Astrocyte of the cerebellum (primary cell): ENCODE data around the gene TRIM36.

Experiments
- DNase-seq: peaks from one replicate; pipeline ENCODE4 v3.0.0-alpha.2; 2011; ENCODE audit warnings: low read depth
- H3K4me3 ChIP-seq: 2 replicates; pipeline ENCODE4 v1.5.1; 2011; ENCODE audit warnings: mild to moderate bottlenecking, low read depth, low read length, moderate library complexity
- CTCF ChIP-seq: IDR thresholded peaks from 2 replicates; pipeline ENCODE4 v1.5.1; 2012; ENCODE audit warnings: low read length, low read depth, moderate library complexity, mild to moderate bottlenecking; ENCODE audit errors: missing control alignments
- in situ Hi-C: cut with HindIII; loops from 2 replicates; pipeline ENCODE4 v1.10.0; 2017; ENCODE audit warnings: low sequenced_read_pairs

TRIM36 gene

GRCh38 chr5:115193295-115193694 lies 23.6 kb upstream of the TRIM36 start:
- no peak for DNase-seq

GRCh38 chr5:115192098-115192497 lies 22.4 kb upstream of the TRIM36 start:
- H3K4me3 ChIP-seq, result no peak overlapping the region
- in situ Hi-C loops, result loop anchor here (25.0 kb wide), 1 partner anchor 1805 kb away; no protein-coding TSS in a partner anchor
- TF ChIP-seq CTCF, result no peak
- no peak for DNase-seq

More at GRCh38 chr5:115193295-115193694, 23.6 kb upstream of the TRIM36 start:
- H3K4me3 ChIP-seq, result no peak overlapping the region
- in situ Hi-C loops, result loop anchor here (25.0 kb wide), 1 partner anchor 1806 kb away; no protein-coding TSS in a partner anchor
- no peak for TF ChIP-seq CTCF

GRCh38 chr5:115191474-115192031 lies 21.8 kb upstream of the TRIM36 start:
- H3K4me3 ChIP-seq, result no peak overlapping the region
- in situ Hi-C loops, result loop anchor here (25.0 kb wide), 1 partner anchor 1804 kb away; no protein-coding TSS in a partner anchor
- no peak for TF ChIP-seq CTCF
- DNase-seq, result no peak

- TF ChIP-seq CTCF, result no peak
- in situ Hi-C loops, result loop anchor here (25.0 kb wide), 1 partner anchor 1803 kb away; no protein-coding TSS in a partner anchor
- DNase-seq, result no peak
- no peak overlapping the region for H3K4me3 ChIP-seq
These were observed 20.7 kb upstream of the TRIM36 start for GRCh38 chr5:115190388-115190787.

- in situ Hi-C loops, result loop anchor here (25.0 kb wide), 1 partner anchor 1803 kb away; no protein-coding TSS in a partner anchor
These were observed 20.2 kb upstream of the TRIM36 start for GRCh38 chr5:115189866-115190265.

GRCh38 chr5:115186794-115187193 lies 17.1 kb upstream of the TRIM36 start:
- no peak overlapping the region for H3K4me3 ChIP-seq
- no peak for TF ChIP-seq CTCF
- in situ Hi-C loops, result loop anchor here (25.0 kb wide), 1 partner anchor 1799 kb away; no protein-coding TSS in a partner anchor
- no peak for DNase-seq

More at GRCh38 chr5:115189866-115190265, 20.2 kb upstream of the TRIM36 start:
- TF ChIP-seq CTCF, result no peak
- DNase-seq, result no peak
- no peak overlapping the region for H3K4me3 ChIP-seq
